Cardiac muscle cell (in vitro differentiated cells and primary cell): ENCODE results near the gene UBE2E1. TPM values are rescaled to one million over a fixed set of nuclear protein-coding genes. Genes with fewer than 3 reads are reported as not detected.

ENCODE experiments used
- DNase-seq, 2 donors: peaks; one replicate each; pipeline versions ENCODE4 v3.0.0 to v3.0.0-alpha.2; 2010 to 2017; ENCODE audit warnings: low read depth in 1 of 2, low spot score in 1 of 2
- H3K27ac ChIP-seq: fragments of 200-600 bp; sonication (generic); 2 replicates; pipeline ENCODE4 v1.5.1; 2016
- H3K27me3 ChIP-seq: fragments of 200-600 bp; sonication (generic); 2 replicates; pipeline ENCODE4 v1.6.0; 2016; ENCODE audit warnings: control low read depth
- H3K36me3 ChIP-seq: fragments of 200-600 bp; sonication (generic); 2 replicates; pipeline ENCODE4 v1.5.1; 2016; ENCODE audit warnings: control low read depth
- H3K4me1 ChIP-seq: fragments of 200-600 bp; sonication (generic); 2 replicates; pipeline ENCODE4 v1.8.1; 2017; ENCODE audit warnings: low read depth, mild to moderate bottlenecking, mixed run types
- H3K4me3 ChIP-seq: fragments of 200-600 bp; sonication (generic); 2 replicates; pipeline ENCODE4 v1.5.1; 2016; ENCODE audit warnings: mild to moderate bottlenecking
- H3K9me3 ChIP-seq: fragments of 200-600 bp; sonication (generic); 2 replicates; pipeline ENCODE4 v1.5.1; 2017; ENCODE audit warnings: low read depth, mild to moderate bottlenecking, control low read depth
- polyA plus RNA-seq: library from polyadenylated mRNA; unstranded; fragments of >200 nt; fragmentation: Nextera tagmentation; extraction: Ambion mirVana; gene quantifications from 2 replicates; pipeline ENCODE4 v1.2.1, GENCODE V29; 2016
- total RNA-seq: library from RNA; depleted of rRNA; stranded (reverse); fragments of >200 nt; gene quantifications from 2 replicates; pipeline ENCODE4 v1.2.3, GENCODE V29; 2016
- TF ChIP-seq, protein P1 (sequence below): IDR thresholded peaks from 2 replicates; pipeline ENCODE4 v1.5.1; 2012; ENCODE audit warnings: low read depth, mild to moderate bottlenecking, low read length

The UBE2E1 gene
- total and polyA plus RNA-seq, 2 experiments from 2014 or later, result 33.5 to 198 TPM

GRCh38 chr3:23804441-23805209 is 1.1 kb upstream of the UBE2E1 start:
- H3K4me1 ChIP-seq, result peaks cover 26% of the 10 kb centered on the region
- TF ChIP-seq, protein P1, sequence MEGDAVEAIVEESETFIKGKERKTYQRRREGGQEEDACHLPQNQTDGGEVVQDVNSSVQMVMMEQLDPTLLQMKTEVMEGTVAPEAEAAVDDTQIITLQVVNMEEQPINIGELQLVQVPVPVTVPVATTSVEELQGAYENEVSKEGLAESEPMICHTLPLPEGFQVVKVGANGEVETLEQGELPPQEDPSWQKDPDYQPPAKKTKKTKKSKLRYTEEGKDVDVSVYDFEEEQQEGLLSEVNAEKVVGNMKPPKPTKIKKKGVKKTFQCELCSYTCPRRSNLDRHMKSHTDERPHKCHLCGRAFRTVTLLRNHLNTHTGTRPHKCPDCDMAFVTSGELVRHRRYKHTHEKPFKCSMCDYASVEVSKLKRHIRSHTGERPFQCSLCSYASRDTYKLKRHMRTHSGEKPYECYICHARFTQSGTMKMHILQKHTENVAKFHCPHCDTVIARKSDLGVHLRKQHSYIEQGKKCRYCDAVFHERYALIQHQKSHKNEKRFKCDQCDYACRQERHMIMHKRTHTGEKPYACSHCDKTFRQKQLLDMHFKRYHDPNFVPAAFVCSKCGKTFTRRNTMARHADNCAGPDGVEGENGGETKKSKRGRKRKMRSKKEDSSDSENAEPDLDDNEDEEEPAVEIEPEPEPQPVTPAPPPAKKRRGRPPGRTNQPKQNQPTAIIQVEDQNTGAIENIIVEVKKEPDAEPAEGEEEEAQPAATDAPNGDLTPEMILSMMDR, result no peak
- peak overlapping the region; percentile 98 for H3K4me3 ChIP-seq
- no peaks in the 10 kb centered on the region for H3K36me3 ChIP-seq
- DNase-seq, result no peak
- H3K27ac ChIP-seq, result no peak overlapping the region
- no peaks in the 10 kb centered on the region for H3K27me3 ChIP-seq
- no peaks in the 10 kb centered on the region for H3K9me3 ChIP-seq

DNA sequence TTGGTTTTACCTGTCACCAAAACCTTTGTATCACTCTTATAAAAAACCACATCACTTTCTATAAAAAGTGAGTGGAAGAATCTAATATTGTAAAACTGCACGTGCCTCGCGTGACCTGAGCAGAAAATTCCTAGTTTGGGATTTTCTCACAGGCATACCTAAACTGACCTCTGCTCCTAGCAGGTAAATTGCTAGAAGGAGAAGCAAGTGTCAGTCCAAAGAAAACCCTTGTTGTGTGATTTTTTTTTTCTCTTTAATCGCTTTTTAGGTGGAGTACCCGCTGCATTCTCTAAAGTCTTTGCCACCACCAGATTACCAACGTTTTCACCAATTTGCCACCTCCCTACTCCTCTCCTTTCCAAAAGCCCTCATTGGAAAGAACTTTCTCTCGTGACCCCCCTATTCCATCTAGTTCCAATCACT is 534 bp upstream of the UBE2E1 start:
- TF ChIP-seq, protein P1, result no peak
- peak overlapping the region; percentile 98 for H3K4me3 ChIP-seq
- no peaks in the 10 kb centered on the region for H3K36me3 ChIP-seq
- H3K27ac ChIP-seq, result peak overlapping the region; percentile 95
- peaks cover 31% of the 10 kb centered on the region for H3K4me1 ChIP-seq
- no peaks in the 10 kb centered on the region for H3K27me3 ChIP-seq
- no peaks in the 10 kb centered on the region for H3K9me3 ChIP-seq
- no peak for DNase-seq

- DNase-seq, result peak in 1 of 2 donors; percentile 72
- TF ChIP-seq, protein P1, result no peak
- Histone ChIP-seq H3K9me3 (no peaks in the 10 kb centered on the region), H3K4me3 (peak overlapping the region; percentile 98), H3K27ac (peak overlapping the region; percentile 95), H3K4me1 (peaks cover 40% of the 10 kb centered on the region), H3K27me3 (no peaks in the 10 kb centered on the region), H3K36me3 (no peaks in the 10 kb centered on the region)
Observed at GRCh38 chr3:23806534-23807423, 1.0 kb downstream of the UBE2E1 start.

DNA sequence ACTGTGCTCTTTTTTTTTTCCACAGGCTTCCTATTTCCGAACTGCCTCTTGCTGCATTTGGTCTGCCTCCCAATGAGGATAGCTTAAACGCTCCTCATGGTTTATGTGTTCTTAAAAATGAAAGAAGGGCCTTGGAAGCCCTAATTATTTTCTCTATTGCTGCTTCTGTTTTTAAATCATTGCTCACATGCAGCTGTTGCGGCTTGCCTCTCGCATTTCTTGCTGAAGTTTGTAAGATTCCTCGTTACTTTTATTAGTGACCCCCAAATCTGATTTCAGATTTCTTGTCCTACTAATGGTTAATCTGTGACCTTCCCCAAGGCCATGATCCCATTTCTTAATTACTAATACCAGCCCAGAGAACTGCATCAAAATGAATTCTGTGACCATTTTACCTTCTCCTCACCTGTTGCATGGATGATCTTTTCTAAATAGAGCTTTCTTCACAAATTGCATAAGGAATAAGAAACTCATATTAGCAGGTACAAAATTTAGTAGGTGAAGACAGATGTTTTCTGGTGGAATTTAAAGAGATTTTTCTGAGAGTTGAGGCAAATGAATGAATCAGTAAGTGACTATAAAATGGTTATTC is 1.8 kb downstream of the UBE2E1 start:
- TF ChIP-seq, protein P1, result no peak
- peak; percentile 54 to 58 for DNase-seq
- no peaks in the 10 kb centered on the region for H3K9me3 ChIP-seq
- no peaks in the 10 kb centered on the region for H3K27me3 ChIP-seq
- peaks cover 42% of the 10 kb centered on the region for H3K4me1 ChIP-seq
- H3K36me3 ChIP-seq, result no peaks in the 10 kb centered on the region
- H3K27ac ChIP-seq, result peak overlapping the region; percentile 95
- peak overlapping the region; percentile 98 for H3K4me3 ChIP-seq

DNA sequence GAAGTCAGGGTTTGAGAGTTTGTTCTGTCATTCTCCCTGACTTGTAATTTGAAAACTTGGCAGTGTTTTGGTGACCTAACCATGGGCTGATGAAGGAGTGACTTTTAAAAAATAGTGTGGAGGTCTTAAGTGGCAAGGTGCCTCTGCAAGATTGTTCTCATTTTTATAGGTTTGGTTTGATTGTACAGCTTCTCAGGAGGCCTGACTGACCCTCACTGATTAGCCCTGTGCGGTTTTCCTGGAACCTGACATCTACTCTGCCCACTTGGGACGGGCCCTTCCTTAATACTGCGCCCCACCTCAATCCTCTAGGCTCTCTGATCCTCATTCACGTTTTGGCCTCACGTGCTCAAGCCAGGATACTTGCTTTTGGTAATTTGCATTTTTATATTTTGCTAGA is 2.8 kb downstream of the UBE2E1 start:
- TF ChIP-seq, protein P1, result no peak
- peaks cover 42% of the 10 kb centered on the region for H3K4me1 ChIP-seq
- DNase-seq, result no peak
- H3K9me3 ChIP-seq, result no peaks in the 10 kb centered on the region
- H3K4me3 ChIP-seq, result peak overlapping the region; percentile 98
- H3K27me3 ChIP-seq, result no peaks in the 10 kb centered on the region
- no peak overlapping the region for H3K27ac ChIP-seq
- no peaks in the 10 kb centered on the region for H3K36me3 ChIP-seq
